Panc1 (cell line): ENCODE measurements around the gene NSRP1. TPM values are rescaled to one million over a fixed set of nuclear protein-coding genes. Genes with fewer than 3 reads are reported as not detected.

Experiments used
- ATAC-seq: fragments of 200-7000 bp; cut with Tn5 transposase; 2 replicates; pipeline ENCODE4 v1.9.1; 2020; ENCODE audit warnings: mild to moderate bottlenecking, moderate library complexity
- BruUV-seq: library from RNA; stranded (reverse); fragments of 400-500 nt; replicated peaks from 2 replicates; lab custom pipeline; 2021; lab: Mats Ljungman, UMichigan
- CTCF ChIA-PET: fragments of 300-600 bp; sonication (Branson Sonifier 250); formaldehyde crosslinking; loops from one replicate; lab custom pipeline; 2022; ENCODE audit warnings: antibody characterized with exemption; lab: Charles Lee
- POLR2A ChIA-PET: fragments of 300-600 bp; sonication (Branson Sonifier 250); formaldehyde crosslinking; loops from one replicate; lab custom pipeline; 2022; ENCODE audit warnings: antibody characterized with exemption; lab: Charles Lee
- DNase-seq: peaks from one replicate; pipeline ENCODE4 v3.0.0-alpha.2; 2010; ENCODE audit warnings: low read depth, low spot score
- H3K27ac ChIP-seq: 2 replicates; pipeline ENCODE4 v1.5.1; 2011; ENCODE audit warnings: mild to moderate bottlenecking, low read length, inconsistent platforms
- H3K27me3 ChIP-seq: fragments of 200-500 bp; sonication (Bioruptor generic); 2 replicates; pipeline ENCODE4 v1.6.0; 2014; ENCODE audit warnings: low read length, inconsistent platforms; ENCODE audit not compliant: control insufficient read depth, insufficient read depth
- H3K36me3 ChIP-seq: fragments of 200-500 bp; sonication (Bioruptor generic); 2 replicates; pipeline ENCODE4 v1.5.1; 2014; ENCODE audit warnings: inconsistent platforms, mild to moderate bottlenecking, low read length, moderate library complexity; ENCODE audit not compliant: control insufficient read depth, insufficient read depth
- H3K4me1 ChIP-seq: 2 replicates; pipeline ENCODE4 v1.5.1; 2011; ENCODE audit warnings: inconsistent platforms, mild to moderate bottlenecking, low read length, moderate library complexity; ENCODE audit not compliant: control insufficient read depth, insufficient read depth
- H3K4me3 ChIP-seq, 2 experiments: 2 replicates each; pipeline ENCODE4 v1.5.1; 2011 to 2012; ENCODE audit warnings: low read depth in 2 of 2, low read length in 2 of 2, mild to moderate bottlenecking in 2 of 2, inconsistent platforms in 1 of 2, moderate library complexity in 1 of 2
- H3K9me3 ChIP-seq: fragments of 200-500 bp; sonication (Bioruptor generic); 2 replicates; pipeline ENCODE4 v1.5.1; 2014; ENCODE audit warnings: low read depth, mild to moderate bottlenecking, inconsistent platforms, low read length, moderate library complexity; ENCODE audit not compliant: control insufficient read depth, insufficient read depth
- CTCF ChIP-seq: fragments of 450-650 bp; IDR thresholded peaks from 2 replicates; pipeline ENCODE4 v1.5.1; 2017; ENCODE audit warnings: mild to moderate bottlenecking
- REST ChIP-seq, 2 experiments: IDR thresholded peaks; 2 replicates each; pipeline ENCODE4 v1.6.1; 2011 to 2012; ENCODE audit warnings: low read depth in 2 of 2, control low read depth in 1 of 2, low read length in 1 of 2, mild to moderate bottlenecking in 1 of 2, moderate library complexity in 1 of 2; ENCODE audit not compliant: insufficient read depth in 1 of 2
- SIN3A ChIP-seq: IDR thresholded peaks from 2 replicates; pipeline ENCODE4 v1.6.1; 2012; ENCODE audit warnings: low read depth, mild to moderate bottlenecking, low read length, moderate library complexity, borderline replicate concordance; ENCODE audit not compliant: insufficient read depth
- TCF7L2 ChIP-seq: IDR thresholded peaks from 2 replicates; pipeline ENCODE4 v1.6.1; 2011; ENCODE audit warnings: mild to moderate bottlenecking, low read depth, low read length, inconsistent platforms
- in situ Hi-C: cut with HindIII; loops from 2 replicates; pipeline ENCODE4 v1.10.0; 2016; ENCODE audit warnings: low sequenced_read_pairs, low pct_unique_long_range_greater_than_20kb
- intact Hi-C: fragments of 100-400 bp; cut with micrococcal nuclease; formaldehyde crosslinking; loops from one replicate; pipeline ENCODE4 v1.10.0; 2022; ENCODE audit not compliant: unreplicated experiment
- total RNA-seq: library from RNA; stranded (reverse); gene quantifications from one replicate; pipeline ENCODE4 v1.2.1, GENCODE V29; 2021; ENCODE audit not compliant: unreplicated experiment

NSRP1 gene
- total RNA-seq, 1 experiment from 2014 or later = 30.5 TPM

- CTCF ChIA-PET = interaction anchor here (0.5 to 2.5 kb wide), 16 partner anchors 11 to 480 kb away, joined by 3 to 19 read pairs (median 5); no protein-coding TSS in a partner anchor
- peak; percentile 92 for ATAC-seq
- in situ Hi-C loops (no loop called here), intact Hi-C loops (loop anchor here (1.0 to 10.0 kb wide), 3 partner anchors 67 to 289 kb away; partner anchors contain the start of gene SSH2)
- Histone ChIP-seq H3K4me3 (no peak overlapping the region), H3K36me3 (no peaks in the 10 kb centered on the region), H3K4me1 (peaks cover 3% of the 10 kb centered on the region; the same call in 1 of the 2 replicates), H3K27me3 (no peaks in the 10 kb centered on the region), H3K27ac (no peak overlapping the region), H3K9me3 (no peaks in the 10 kb centered on the region)
- DNase-seq = peak; percentile 42
- POLR2A ChIA-PET = interaction anchor here (0.5 to 0.6 kb wide), 2 partner anchors 66 to 70 kb away, joined by 7 read pairs; no protein-coding TSS in a partner anchor
- no TSS peak for BruUV-seq
- peak; percentile 84 for TF ChIP-seq CTCF
- no peak for TF ChIP-seq SIN3A
Observed at GRCh38 chr17:30093463-30094147, 23.0 kb upstream of the NSRP1 start.

GRCh38 chr17:30095507-30096244 is 20.9 kb upstream of the NSRP1 start:
- no peaks in the 10 kb centered on the region; the same call in 1 of the 2 replicates for H3K27me3 ChIP-seq
- no TSS peak for BruUV-seq
- no peaks in the 10 kb centered on the region for H3K36me3 ChIP-seq
- intact Hi-C loops = loop anchor here (10.0 kb wide), 1 partner anchor 291 kb away; no protein-coding TSS in a partner anchor
- no peak overlapping the region for H3K27ac ChIP-seq
- ChIA-PET POLR2A (no interaction called here), CTCF (interaction anchor here (0.5 to 1.6 kb wide), 4 partner anchors 9 to 164 kb away, joined by 3 to 7 read pairs (median 4); no protein-coding TSS in a partner anchor)
- no peak overlapping the region for H3K4me3 ChIP-seq
- ATAC-seq (peak; percentile 67), DNase-seq (peak; percentile 61)
- H3K4me1 ChIP-seq = peaks cover 3% of the 10 kb centered on the region; the same call in 1 of the 2 replicates
- no peaks in the 10 kb centered on the region for H3K9me3 ChIP-seq
- in situ Hi-C loops = no loop called here
- TF ChIP-seq CTCF (peak; percentile 69; the same call in 1 of the 2 replicates), SIN3A (no peak)

GRCh38 chr17:30101686-30102390 is 14.8 kb upstream of the NSRP1 start:
- H3K27me3 ChIP-seq = no peaks in the 10 kb centered on the region; the same call in 1 of the 2 replicates
- H3K4me1 ChIP-seq = 0 out of 2 replicates have a peak, but pooled peaks cover 3% of the 10 kb centered on the region
- ChIA-PET POLR2A (no interaction called here), CTCF (no interaction called here)
- DNase-seq (no peak), ATAC-seq (no peak)
- H3K4me3 ChIP-seq = no peak overlapping the region
- in situ Hi-C loops = no loop called here
- no peak overlapping the region for H3K27ac ChIP-seq
- no TSS peak for BruUV-seq
- H3K9me3 ChIP-seq = no peaks in the 10 kb centered on the region
- H3K36me3 ChIP-seq = no peaks in the 10 kb centered on the region
- intact Hi-C loops = loop anchor here (5.0 kb wide), 1 partner anchor 135 kb away; the partner anchor contains the start of gene SLC6A4
- TF ChIP-seq TCF7L2 = no peak
- TF ChIP-seq SIN3A = no peak
- TF ChIP-seq REST (IDR thresholded peaks at IDR 0.05; ENCODE audit: insufficient read depth in 1 of 2, low read depth in 2 of 2, low read length in 1 of 2) = no peak
- no peak for TF ChIP-seq CTCF
